ENCODE data around the gene KPNB1. TPM values are rescaled to one million over a fixed set of nuclear protein-coding genes. Genes with fewer than 3 reads are reported as not detected.
"Not testable (repeated sequence)": the region's sequence is repeated elsewhere in the genome, so short reads cannot be mapped to it uniquely, and the experiment has no call there.

Gene KPNB1
- total and polyA plus RNA-seq, 9 donors, result 63.4 to 346 (median 236) TPM

DNA sequence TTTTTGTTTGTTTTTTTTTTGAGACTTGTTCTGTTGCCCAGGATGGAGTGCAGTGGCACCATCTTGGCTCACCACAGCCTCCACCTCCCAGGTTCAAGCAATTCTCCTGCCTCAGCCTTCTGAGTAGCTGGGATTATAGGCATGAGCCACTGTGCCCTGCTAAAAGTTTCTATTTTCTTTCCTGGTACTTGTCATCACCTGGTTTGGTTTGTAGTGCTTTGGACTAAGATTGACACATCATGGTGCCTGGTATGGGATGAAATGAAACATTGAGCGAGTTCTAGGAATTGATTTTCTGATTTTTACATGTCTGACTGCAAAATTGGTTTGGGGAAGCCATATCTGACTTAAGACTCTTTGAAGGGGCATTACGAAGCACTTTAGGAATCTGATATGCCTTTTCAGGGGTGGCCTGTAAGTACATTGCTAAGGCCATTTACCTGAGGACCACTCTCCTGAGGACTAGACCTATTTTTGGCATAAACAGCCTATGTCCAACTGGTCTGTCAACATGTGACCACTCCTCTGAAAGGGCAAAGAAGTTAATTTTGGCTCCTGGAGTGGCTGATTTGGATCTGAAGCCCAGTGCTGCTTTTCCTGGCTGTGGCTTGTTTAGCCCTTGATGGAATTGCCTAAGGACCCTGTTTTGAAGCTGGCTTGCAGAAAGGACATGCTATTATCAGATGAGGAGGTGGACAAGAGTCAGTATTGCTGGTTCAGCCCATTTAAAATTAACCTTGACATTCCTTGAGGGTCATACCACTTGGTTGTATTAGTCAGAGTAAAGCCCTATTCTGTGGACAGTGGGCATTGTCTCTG, 25.9 kb downstream of the KPNB1 start:
- TF ChIP-seq POLR2A (IDR thresholded peaks at IDR 0.05), result no peak
- TF ChIP-seq, protein P1, sequence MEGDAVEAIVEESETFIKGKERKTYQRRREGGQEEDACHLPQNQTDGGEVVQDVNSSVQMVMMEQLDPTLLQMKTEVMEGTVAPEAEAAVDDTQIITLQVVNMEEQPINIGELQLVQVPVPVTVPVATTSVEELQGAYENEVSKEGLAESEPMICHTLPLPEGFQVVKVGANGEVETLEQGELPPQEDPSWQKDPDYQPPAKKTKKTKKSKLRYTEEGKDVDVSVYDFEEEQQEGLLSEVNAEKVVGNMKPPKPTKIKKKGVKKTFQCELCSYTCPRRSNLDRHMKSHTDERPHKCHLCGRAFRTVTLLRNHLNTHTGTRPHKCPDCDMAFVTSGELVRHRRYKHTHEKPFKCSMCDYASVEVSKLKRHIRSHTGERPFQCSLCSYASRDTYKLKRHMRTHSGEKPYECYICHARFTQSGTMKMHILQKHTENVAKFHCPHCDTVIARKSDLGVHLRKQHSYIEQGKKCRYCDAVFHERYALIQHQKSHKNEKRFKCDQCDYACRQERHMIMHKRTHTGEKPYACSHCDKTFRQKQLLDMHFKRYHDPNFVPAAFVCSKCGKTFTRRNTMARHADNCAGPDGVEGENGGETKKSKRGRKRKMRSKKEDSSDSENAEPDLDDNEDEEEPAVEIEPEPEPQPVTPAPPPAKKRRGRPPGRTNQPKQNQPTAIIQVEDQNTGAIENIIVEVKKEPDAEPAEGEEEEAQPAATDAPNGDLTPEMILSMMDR (IDR thresholded peaks at IDR 0.05), result no peak
- H3K27ac ChIP-seq, result no peak overlapping the region
- H3K36me3 ChIP-seq, result no peaks in the 10 kb centered on the region
- intact Hi-C loops (cut with DNase I), result no loop called here
- no peak overlapping the region for H3K4me3 ChIP-seq
- no peaks in the 10 kb centered on the region for H3K4me1 ChIP-seq (ENCODE audit: insufficient read depth)
- H3K9me3 ChIP-seq, result no peaks in the 10 kb centered on the region
- WGBS, 3 donors, result 91 to 98% (median 95%) methylated on average over 2 of the region's 2 CpGs
- no peaks in the 10 kb centered on the region for H3K27me3 ChIP-seq
- DNase-seq, result no peak

DNA sequence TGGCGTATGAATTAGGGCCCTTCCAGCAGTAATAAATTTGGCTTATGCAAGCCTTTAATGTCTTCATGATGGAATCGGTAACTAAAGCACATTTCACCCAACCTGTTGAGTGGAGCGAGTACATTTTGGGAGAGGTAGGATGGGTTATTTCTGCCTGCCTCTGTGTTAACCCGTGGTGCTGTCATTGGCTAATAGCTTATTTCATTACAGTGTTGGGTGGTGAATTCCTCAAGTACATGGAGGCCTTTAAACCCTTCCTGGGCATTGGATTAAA, 26.4 kb downstream of the KPNB1 start:
- intact Hi-C loops (cut with DNase I), result no loop called here
- no peaks in the 10 kb centered on the region for H3K4me1 ChIP-seq (ENCODE audit: insufficient read depth)
- H3K4me3 ChIP-seq, result no peak overlapping the region
- no peaks in the 10 kb centered on the region for H3K9me3 ChIP-seq
- TF ChIP-seq POLR2A (IDR thresholded peaks at IDR 0.05) (no peak), EP300 (IDR thresholded peaks at IDR 0.05) (no peak)
- TF ChIP-seq, protein P1 (IDR thresholded peaks at IDR 0.05), result no peak
- WGBS, 3 donors, result 86 to 89% (median 88%) methylated on average over 4 of the region's 4 CpGs
- H3K27me3 ChIP-seq, result no peaks in the 10 kb centered on the region
- no peak for DNase-seq
- H3K36me3 ChIP-seq, result no peaks in the 10 kb centered on the region
- H3K27ac ChIP-seq, result no peak overlapping the region

DNA sequence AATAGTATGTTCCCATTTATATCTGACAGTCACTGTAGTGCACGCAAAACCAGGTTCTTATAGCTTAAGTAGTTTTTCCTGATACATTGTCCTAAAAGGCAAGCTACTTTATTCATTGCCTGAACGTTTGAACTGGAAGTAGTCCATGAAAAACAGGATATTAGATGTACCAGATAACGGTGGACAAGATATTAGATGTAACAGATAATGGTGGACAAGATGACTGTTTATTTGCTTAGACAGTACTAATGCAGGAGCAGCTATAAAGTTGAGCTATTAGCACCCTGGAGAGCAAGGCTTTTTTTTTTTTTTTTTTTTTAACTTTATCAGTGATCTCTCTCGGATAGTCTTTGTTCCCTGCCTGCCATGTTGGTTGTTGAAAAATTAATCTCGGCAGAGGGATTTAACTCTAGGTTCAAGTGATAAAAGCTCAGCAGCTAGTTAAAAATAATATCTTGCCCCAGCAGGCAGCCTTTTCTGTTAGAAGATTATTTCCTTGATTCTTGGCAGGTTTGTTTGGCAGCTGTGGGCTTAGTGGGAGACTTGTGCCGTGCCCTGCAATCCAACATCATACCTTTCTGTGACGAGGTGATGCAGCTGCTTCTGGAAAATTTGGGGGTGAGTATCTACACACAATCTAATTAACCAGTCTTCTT, 26.9 kb downstream of the KPNB1 start:
- intact Hi-C loops (cut with DNase I), result no loop called here
- H3K4me1 ChIP-seq (ENCODE audit: insufficient read depth), result no peaks in the 10 kb centered on the region
- TF ChIP-seq, protein P1 (IDR thresholded peaks at IDR 0.05), result no peak
- TF ChIP-seq EP300 (IDR thresholded peaks at IDR 0.05) (no peak), POLR2A (IDR thresholded peaks at IDR 0.05) (no peak)
- no peak overlapping the region for H3K27ac ChIP-seq
- H3K4me3 ChIP-seq, result no peak overlapping the region
- DNase-seq, result no peak
- no peaks in the 10 kb centered on the region for H3K27me3 ChIP-seq
- no peaks in the 10 kb centered on the region for H3K36me3 ChIP-seq
- WGBS, 3 donors, result 66 to 76% (median 70%) methylated on average over 7 of the region's 7 CpGs
- no peaks in the 10 kb centered on the region for H3K9me3 ChIP-seq

DNA sequence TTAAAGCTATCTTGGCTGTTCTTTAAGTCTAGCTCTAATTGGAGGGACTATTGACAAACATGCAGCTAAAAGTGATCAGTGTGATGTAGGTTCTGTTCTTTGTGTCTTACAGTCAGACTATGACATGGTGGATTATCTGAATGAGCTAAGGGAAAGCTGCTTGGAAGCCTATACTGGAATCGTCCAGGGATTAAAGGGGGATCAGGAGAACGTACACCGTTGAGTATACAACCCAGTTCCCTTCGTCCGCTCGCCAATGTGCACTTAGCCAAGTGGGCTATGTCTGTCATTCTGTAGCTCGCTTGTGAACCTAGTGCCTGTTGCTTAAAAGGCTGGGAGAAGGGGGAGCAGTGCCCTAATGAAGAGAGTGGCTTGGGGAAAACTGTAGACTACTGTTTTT, 28.5 kb downstream of the KPNB1 start:
- no peaks in the 10 kb centered on the region for H3K9me3 ChIP-seq
- intact Hi-C loops (cut with DNase I), result no loop called here
- no peak overlapping the region for H3K4me3 ChIP-seq
- no peaks in the 10 kb centered on the region for H3K36me3 ChIP-seq
- TF ChIP-seq POLR2A (IDR thresholded peaks at IDR 0.05), result no peak
- no peaks in the 10 kb centered on the region for H3K4me1 ChIP-seq (ENCODE audit: insufficient read depth)
- WGBS, 3 donors, result 76 to 82% (median 77%) methylated on average over 7 of the region's 7 CpGs
- no peaks in the 10 kb centered on the region for H3K27me3 ChIP-seq
- DNase-seq, result no peak
- H3K27ac ChIP-seq, result no peak overlapping the region

DNA sequence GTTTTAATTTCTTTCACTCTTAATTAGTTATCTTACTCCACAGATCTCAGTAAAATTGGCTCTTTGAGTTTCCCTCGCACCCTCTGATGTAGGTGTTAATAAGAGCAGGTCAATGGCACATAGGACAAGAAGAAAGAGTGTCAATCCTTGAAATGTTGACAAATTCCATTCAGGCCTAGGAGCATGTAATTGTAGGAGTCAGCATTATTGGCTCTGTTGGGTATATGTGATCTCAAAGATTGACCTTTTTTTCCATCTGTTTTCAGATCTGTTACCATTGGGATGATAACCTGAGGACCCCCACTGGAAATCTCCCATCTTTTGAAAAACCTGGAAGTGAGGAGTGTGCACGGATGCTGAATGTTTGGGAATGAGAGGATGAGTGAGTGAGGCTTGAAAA, 32.4 kb downstream of the KPNB1 start:
- Histone ChIP-seq H3K27me3 (no peaks in the 10 kb centered on the region), H3K4me3 (no peak overlapping the region), H3K9me3 (no peaks in the 10 kb centered on the region), H3K27ac (no peak overlapping the region), H3K4me1 (ENCODE audit: insufficient read depth) (peaks cover 1% of the 10 kb centered on the region), H3K36me3 (no peaks in the 10 kb centered on the region)
- 78 to 82% (median 81%) methylated on average over 2 of the region's 2 CpGs for WGBS, 3 donors
- no peak for TF ChIP-seq POLR2A (IDR thresholded peaks at IDR 0.05)
- no peak for TF ChIP-seq EP300 (IDR thresholded peaks at IDR 0.05)
- TF ChIP-seq, protein P1 (IDR thresholded peaks at IDR 0.05), result no peak
- intact Hi-C loops (cut with DNase I), result no loop called here
- DNase-seq, result no peak

DNA sequence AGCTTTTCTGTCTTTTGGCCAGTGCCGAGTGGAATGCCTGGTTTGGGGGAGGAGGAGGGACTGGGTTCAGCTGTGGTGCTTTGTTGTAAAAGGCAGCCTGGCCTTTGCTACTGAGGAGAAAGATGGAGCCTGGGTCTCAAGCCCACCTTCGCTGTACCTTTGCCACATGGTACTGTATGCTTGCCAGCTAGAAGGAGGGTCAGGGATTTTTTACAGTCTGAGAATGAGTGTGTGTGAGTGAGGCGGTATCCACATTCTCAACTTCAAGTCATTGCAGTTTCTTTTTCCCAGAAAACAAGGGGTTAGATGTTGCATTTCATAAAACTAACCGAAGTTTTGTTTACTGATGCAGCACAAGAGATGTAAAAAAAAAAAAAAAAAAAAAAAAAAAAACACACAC, 33.0 kb downstream of the KPNB1 start:
- H3K9me3 ChIP-seq; H3K36me3 ChIP-seq; DNase-seq; H3K27me3 ChIP-seq; H3K4me3 ChIP-seq; H3K27ac ChIP-seq; intact Hi-C loops (cut with DNase I); H3K4me1 ChIP-seq (ENCODE audit: insufficient read depth): not testable (repeated sequence)
- WGBS, 3 donors, result 51 to 57% (median 53%) methylated on average over 4 of the region's 4 CpGs

Measured in ovary (tissue), 9 donors.